HG03378 (cell line): ENCODE data around the gene PPP2R3C.
"Not testable (repeated sequence)": the region's sequence is repeated elsewhere in the genome, so short reads cannot be mapped to it uniquely, and the experiment has no call there.

Source experiments
- ATAC-seq: cut with Tn5 transposase; IDR thresholded peaks from one replicate; pipeline ENCODE4 v1.9.1; 2021; ENCODE audit warnings: mild to moderate bottlenecking, moderate library complexity; ENCODE audit not compliant: unreplicated experiment

PPP2R3C gene

GRCh38 chr14:35133542-35134328 lies 11.9 kb upstream of the PPP2R3C start:
- ATAC-seq, result no peak

- ATAC-seq, result no peak
These were observed 2.3 kb upstream of the PPP2R3C start for GRCh38 chr14:35124127-35124526.

GRCh38 chr14:35123388-35123703 lies 1.6 kb upstream of the PPP2R3C start:
- no peak for ATAC-seq

GRCh38 chr14:35122696-35123387 lies 1.1 kb upstream of the PPP2R3C start:
- ATAC-seq, result no peak

- ATAC-seq, result no peak
These were observed 534 bp downstream of the PPP2R3C start for GRCh38 chr14:35121026-35121886.

- no peak for ATAC-seq
These were observed 4.7 kb downstream of the PPP2R3C start for GRCh38 chr14:35117112-35117511.

- no peak for ATAC-seq
These were observed 5.5 kb downstream of the PPP2R3C start for GRCh38 chr14:35116242-35116641.

GRCh38 chr14:35114036-35114435 lies 7.8 kb downstream of the PPP2R3C start:
- no peak for ATAC-seq

GRCh38 chr14:35113308-35113950 lies 8.4 kb downstream of the PPP2R3C start:
- ATAC-seq, result no peak

GRCh38 chr14:35112641-35113040 lies 9.1 kb downstream of the PPP2R3C start:
- no peak for ATAC-seq

GRCh38 chr14:35107866-35108265 lies 13.9 kb downstream of the PPP2R3C start:
- ATAC-seq, result no peak

- not testable (repeated sequence) for ATAC-seq
These were observed 27.1 kb downstream of the PPP2R3C start for GRCh38 chr14:35094645-35095044.

- no peak for ATAC-seq
These were observed 33.3 kb downstream of the PPP2R3C start for GRCh38 chr14:35088514-35088913.

- ATAC-seq, result no peak
These were observed 36.3 kb downstream of the PPP2R3C start for GRCh38 chr14:35085441-35085840.

GRCh38 chr14:35083530-35084150 lies 38.1 kb downstream of the PPP2R3C start:
- ATAC-seq, result no peak

GRCh38 chr14:35079742-35080141 lies 42.0 kb downstream of the PPP2R3C start:
- no peak for ATAC-seq

- no peak for ATAC-seq
These were observed 43.7 kb downstream of the PPP2R3C start for GRCh38 chr14:35078082-35078481.

GRCh38 chr14:35073486-35073885 lies 48.3 kb downstream of the PPP2R3C start:
- ATAC-seq, result no peak

GRCh38 chr14:35072226-35072625 lies 49.6 kb downstream of the PPP2R3C start:
- ATAC-seq, result no peak

GRCh38 chr14:35068238-35069012 lies 53.4 kb downstream of the PPP2R3C start:
- ATAC-seq, result no peak
